Upper lobe of left lung (tissue), 4 donors: ENCODE results near the gene RTL1.

ENCODE experiments used
- EP300 ChIP-seq, 4 donors: sonication (generic); formaldehyde crosslinking; IDR thresholded peaks; one replicate each; pipeline ENCODE4 v1.5.1; 2017; ENCODE audit warnings: antibody characterized with exemption in 4 of 4, control low read depth in 2 of 4
- POLR2A ChIP-seq, 4 donors: fragments of 450-650 bp; IDR thresholded peaks; one replicate each; pipeline ENCODE4 v1.5.1; 2016 to 2017; ENCODE audit warnings: antibody characterized with exemption in 4 of 4, mild to moderate bottlenecking in 2 of 4
- POLR2AphosphoS5 ChIP-seq, 2 donors: sonication (generic); formaldehyde crosslinking; IDR thresholded peaks; one replicate each; pipeline ENCODE4 v1.5.1; 2017; ENCODE audit warnings: antibody characterized with exemption in 2 of 2
- TF ChIP-seq, protein P1 (sequence below), 6 experiments: fragments of 450-650 bp in 4 of 6; fragments of 200-600 bp in 2 of 6; sonication (generic) in 2 of 6; IDR thresholded peaks; one replicate each; pipeline ENCODE4 v1.5.1; 2016 to 2019; ENCODE audit warnings: antibody characterized with exemption in 6 of 6

DNA sequence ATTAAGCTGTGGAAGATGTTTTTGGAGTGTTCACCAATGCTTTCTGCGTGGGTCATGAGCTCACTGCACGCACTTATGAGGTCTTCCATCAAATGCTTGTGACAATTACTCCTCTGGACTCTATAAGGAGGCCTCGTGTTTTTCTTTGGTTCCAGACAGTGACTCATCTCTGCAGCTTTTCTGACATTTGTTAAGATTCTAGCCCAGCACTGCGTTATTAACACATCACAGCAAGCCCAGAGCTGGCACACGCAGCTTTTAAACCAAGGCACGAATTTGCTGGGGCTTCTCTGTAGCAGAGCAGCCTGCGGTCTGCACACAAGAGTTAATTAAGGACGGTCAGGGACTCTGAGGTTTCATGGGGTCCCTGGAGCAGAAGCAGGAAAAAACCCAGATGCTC is 60.7 kb downstream of the RTL1 start:
- no peak for TF ChIP-seq POLR2AphosphoS5 (IDR thresholded peaks at IDR 0.05)
- TF ChIP-seq, protein P1, sequence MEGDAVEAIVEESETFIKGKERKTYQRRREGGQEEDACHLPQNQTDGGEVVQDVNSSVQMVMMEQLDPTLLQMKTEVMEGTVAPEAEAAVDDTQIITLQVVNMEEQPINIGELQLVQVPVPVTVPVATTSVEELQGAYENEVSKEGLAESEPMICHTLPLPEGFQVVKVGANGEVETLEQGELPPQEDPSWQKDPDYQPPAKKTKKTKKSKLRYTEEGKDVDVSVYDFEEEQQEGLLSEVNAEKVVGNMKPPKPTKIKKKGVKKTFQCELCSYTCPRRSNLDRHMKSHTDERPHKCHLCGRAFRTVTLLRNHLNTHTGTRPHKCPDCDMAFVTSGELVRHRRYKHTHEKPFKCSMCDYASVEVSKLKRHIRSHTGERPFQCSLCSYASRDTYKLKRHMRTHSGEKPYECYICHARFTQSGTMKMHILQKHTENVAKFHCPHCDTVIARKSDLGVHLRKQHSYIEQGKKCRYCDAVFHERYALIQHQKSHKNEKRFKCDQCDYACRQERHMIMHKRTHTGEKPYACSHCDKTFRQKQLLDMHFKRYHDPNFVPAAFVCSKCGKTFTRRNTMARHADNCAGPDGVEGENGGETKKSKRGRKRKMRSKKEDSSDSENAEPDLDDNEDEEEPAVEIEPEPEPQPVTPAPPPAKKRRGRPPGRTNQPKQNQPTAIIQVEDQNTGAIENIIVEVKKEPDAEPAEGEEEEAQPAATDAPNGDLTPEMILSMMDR (IDR thresholded peaks at IDR 0.05) = no peak
- no peak for TF ChIP-seq POLR2A (IDR thresholded peaks at IDR 0.05)
- TF ChIP-seq EP300 (IDR thresholded peaks at IDR 0.05) = no peak
